GM10847 (cell line): ENCODE data around the gene LRRC56.

Source experiments
- POLR2A ChIP-seq: IDR thresholded peaks from 2 replicates; pipeline ENCODE4 v1.6.1; 2011; ENCODE audit not compliant: insufficient read length; ENCODE audit errors: extremely low read depth

The LRRC56 gene

GRCh38 chr11:575996-576768, 38.9 kb downstream of the LRRC56 start, which contains the start of gene PHRF1:
TSS of gene PHRF1 (plus strand) at chr11:576470. CDS start at chr11:581513, 5,043 bp downstream.
- TF ChIP-seq POLR2A = peak; percentile 65

DNA sequence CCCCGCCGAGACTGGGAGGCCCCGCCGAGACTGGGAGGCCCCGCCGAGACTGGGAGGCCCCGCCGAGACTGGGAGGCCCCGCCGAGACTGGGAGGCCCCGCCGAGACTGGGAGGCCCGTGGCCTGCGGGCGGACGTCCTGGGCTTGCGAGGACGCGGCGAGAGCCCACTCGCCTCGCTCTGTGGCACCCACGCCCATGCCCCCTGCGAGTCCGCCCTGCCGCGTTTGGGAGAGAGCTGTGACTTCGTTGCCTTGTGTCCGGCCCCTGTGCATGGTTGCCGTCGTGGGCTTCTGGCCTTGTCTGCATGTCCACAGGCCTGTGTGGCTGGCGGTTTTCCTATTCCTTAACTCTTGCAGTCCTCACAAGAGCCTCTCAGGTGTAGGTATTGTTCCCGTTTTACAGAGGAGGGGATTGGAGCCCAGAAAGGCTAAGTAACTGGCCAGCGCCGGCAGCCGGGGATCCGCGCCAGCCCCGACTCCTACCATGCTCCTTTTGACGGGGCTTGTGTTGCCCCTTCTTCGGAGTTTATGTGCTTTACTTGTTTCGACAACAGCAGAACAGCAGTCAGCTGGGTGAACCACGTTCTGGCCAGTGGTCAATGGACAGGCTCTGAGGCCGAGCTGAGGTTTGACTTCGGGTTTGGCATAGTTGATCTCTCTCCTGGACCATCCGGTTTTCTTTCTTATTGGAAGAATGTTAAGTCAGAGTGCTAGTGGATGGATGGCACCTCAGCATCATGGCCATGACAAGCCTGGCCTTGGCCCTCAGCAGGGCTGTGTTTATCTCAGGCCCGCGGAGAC, 39.7 kb downstream of the LRRC56 start:
- TF ChIP-seq POLR2A = no peak

DNA sequence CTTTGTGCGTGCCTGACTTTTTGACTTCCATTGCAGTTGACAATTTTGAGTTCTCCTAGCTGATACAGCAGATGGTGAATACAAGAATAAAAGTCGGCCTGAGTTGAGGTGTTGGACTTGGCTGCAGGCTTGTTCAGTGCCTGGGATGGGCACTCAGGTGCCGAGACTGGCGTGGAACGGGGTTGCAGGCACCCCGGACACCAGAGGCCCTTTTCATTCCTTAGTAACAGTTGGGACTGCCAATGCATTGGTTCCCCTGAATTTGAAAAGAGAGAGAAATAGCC, 40.2 kb downstream of the LRRC56 start:
- TF ChIP-seq POLR2A = no peak

DNA sequence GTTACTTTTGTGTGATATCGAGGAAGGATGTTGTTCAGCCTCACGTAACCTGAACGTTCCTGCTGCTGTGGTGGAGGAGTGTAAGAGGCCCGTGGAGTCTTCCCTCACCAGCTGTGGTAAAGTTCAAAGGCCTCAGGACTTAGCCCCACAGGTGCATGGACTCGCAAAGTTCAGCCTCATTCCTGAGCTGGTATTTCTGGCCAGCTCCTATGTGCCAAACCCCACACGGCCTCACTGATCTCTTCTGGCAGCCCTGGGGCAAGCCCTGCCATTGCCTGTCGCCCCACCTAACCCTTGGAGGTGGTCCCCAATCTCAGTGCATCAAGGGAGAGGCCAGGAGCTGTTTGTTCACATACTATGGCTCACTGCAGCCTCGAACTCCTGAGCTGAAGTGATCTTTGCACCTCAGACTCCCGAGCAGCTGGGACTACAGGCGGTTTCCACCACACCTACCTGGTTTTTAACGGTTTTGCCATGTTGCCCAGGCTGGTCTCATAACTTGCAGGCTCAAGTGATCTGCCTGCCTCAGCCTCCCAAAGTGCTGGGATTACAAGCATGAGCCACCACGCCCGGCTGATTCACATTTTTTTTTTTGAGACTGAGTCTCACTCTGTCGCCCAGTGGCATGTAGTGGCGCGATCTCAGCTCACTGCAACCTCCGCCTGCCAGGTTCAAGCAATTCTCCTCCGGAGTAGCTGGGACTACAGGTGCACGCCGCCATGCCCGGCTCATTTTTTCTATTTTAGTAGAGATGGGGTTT, 41.1 kb downstream of the LRRC56 start:
- TF ChIP-seq POLR2A = no peak

- no peak for TF ChIP-seq POLR2A
These were observed 42.7 kb downstream of the LRRC56 start for GRCh38 chr11:579830-580601.

- no peak for TF ChIP-seq POLR2A
These were observed 44.0 kb downstream of the LRRC56 start for GRCh38 chr11:581342-581741.

DNA sequence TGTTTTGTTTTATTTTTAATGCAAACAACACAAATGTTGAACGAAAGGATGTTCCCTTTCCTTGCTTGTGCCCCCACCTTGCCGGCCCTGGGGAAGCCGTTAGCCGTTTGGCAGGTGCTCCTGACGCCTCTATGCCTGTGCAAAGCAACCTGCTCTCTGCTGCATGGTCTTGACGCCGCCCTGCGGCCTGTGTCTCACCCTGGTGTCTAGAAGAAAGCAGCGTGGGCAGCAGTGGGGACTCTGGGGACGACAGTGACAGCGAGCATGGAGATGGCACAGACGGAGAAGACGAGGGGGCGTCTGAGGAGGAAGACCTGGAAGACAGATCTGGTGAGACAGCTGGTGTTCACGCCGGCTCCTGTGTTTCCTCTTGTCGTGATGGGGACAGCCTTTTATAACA, 44.4 kb downstream of the LRRC56 start:
- no peak for TF ChIP-seq POLR2A

- TF ChIP-seq POLR2A = no peak
These were observed 47.0 kb downstream of the LRRC56 start for GRCh38 chr11:584287-584686.

DNA sequence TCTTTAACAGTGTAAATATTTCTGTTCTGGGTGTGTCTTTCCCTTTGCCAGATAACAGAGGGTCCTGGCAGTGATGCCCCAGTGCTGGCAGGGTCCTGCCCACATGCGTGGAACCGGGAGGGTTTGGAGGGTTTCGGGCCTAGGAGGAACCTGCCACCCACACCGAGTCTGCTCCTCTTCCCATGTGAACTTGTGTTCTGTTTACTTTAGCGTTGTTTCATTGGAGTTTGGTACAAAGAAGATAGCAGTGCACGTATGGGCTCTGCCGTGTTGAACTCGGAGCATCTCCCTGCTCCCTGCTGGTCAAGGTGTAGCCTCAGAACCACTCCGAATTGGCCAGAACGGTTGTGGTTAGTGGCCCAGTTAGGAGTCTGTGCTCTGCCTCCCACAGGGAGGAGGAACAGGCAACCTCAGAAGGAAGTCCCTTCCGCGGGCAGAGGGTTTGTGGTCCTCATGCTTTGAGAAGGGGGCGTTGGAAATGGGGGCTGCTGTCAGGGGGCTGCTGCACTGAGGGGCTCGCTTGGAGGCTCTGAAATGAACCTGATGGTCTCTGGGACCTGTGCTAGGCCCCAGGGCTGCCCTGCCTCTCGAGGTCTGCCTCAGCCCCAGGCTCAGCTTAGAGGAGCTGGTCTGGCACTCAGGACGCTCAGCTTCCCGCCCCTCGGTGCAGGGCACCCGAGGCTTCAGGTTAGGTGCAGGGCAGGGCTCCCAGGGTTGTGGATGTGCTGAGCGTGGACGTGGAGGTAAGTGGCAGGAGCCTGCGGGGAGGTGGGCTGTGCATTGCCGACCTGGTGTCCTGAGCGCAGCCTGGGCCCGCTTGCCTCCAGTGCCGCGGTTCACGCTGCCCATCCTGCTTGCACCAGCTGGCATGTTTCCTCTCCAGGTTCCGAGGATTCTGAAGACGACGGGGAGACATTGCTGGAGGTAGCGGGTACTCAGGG, 49.3 kb downstream of the LRRC56 start:
- no peak for TF ChIP-seq POLR2A

GRCh38 chr11:587546-587945, 50.2 kb downstream of the LRRC56 start:
- no peak for TF ChIP-seq POLR2A

GRCh38 chr11:587978-588380, 50.7 kb downstream of the LRRC56 start:
- TF ChIP-seq POLR2A = no peak

GRCh38 chr11:589798-590197, 52.5 kb downstream of the LRRC56 start:
- no peak for TF ChIP-seq POLR2A

- TF ChIP-seq POLR2A = no peak
These were observed 53.7 kb downstream of the LRRC56 start for GRCh38 chr11:590997-591396.

DNA sequence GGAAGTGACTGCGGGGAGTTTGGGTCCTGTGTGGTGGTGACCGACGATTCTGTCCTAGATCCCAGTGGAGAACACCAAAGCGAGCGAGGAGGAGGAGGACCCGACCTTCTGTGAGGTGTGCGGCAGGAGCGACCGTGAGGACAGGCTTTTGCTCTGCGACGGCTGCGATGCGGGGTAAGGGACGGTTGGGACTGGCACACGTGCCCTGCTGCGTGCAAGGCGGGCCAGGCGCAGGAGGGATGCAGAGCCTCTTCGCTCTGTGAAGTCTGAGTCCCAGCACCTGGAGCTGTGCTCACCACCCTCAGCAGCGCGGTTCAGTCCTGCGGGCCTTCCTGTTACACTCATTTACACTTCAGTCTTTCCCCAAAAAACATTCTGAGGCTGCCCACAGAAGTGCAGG, 55.2 kb downstream of the LRRC56 start:
- no peak for TF ChIP-seq POLR2A
